Gastrocnemius medialis (tissue), 4 donors: ENCODE data around the gene FAM50A. TPM values are rescaled to one million over a fixed set of nuclear protein-coding genes. Genes with fewer than 3 reads are reported as not detected.
"Not testable (repeated sequence)": the region's sequence is repeated elsewhere in the genome, so short reads cannot be mapped to it uniquely, and the experiment has no call there.

Experiments
- ATAC-seq, 2 donors: fragments of 150-250 bp; one replicate each; pipeline ENCODE4 v1.9.1; 2016
- DNase-seq, 2 donors: peaks; one replicate each; pipeline ENCODE4 v3.0.0-alpha.2; 2019
- H3K27ac ChIP-seq, 4 donors: fragments of 200-600 bp; sonication (generic); 1 replicate in 1 of 4; 2 replicates in 3 of 4; pipeline ENCODE4 v1.5.1; 2016 to 2018; ENCODE audit warnings: mild to moderate bottlenecking in 2 of 4, moderate library complexity in 1 of 4
- H3K27me3 ChIP-seq, 3 donors: fragments of 200-600 bp; sonication (generic) in 2 of 3; 1 replicate in 1 of 3; 2 replicates in 2 of 3; pipeline versions ENCODE4 v1.5.1 to v1.6.0; 2016 to 2019; ENCODE audit warnings: mild to moderate bottlenecking in 1 of 3, moderate library complexity in 1 of 3
- H3K36me3 ChIP-seq, 2 donors: fragments of 200-600 bp; sonication (generic) in 1 of 2; one replicate each; pipeline ENCODE4 v1.5.1; 2017 to 2018
- H3K4me1 ChIP-seq, 2 donors: fragments of 200-600 bp; sonication (generic) in 1 of 2; one replicate each; pipeline ENCODE4 v1.5.1; 2016 to 2017; ENCODE audit warnings: mild to moderate bottlenecking in 2 of 2
- H3K4me3 ChIP-seq, 4 donors: fragments of 200-600 bp; sonication (generic) in 3 of 4; 1 replicate in 1 of 4; 2 replicates in 3 of 4; pipeline ENCODE4 v1.5.1; 2016 to 2019; ENCODE audit warnings: mild to moderate bottlenecking in 2 of 4
- H3K9me3 ChIP-seq, 3 donors: fragments of 200-600 bp; sonication (generic) in 2 of 3; 1 replicate in 1 of 3; 2 replicates in 2 of 3; pipeline ENCODE4 v1.5.1; 2016 to 2019
- POLR2A ChIP-seq, 2 donors: fragments of 450-650 bp; IDR thresholded peaks; one replicate each; pipeline ENCODE4 v1.6.1; 2017; ENCODE audit warnings: antibody characterized with exemption in 2 of 2, mild to moderate bottlenecking in 2 of 2, moderate library complexity in 2 of 2
- in situ Hi-C, 4 donors: fragments of 200-750 bp; cut with MboI; loops; one replicate each; pipeline versions ENCODE4 v1.15.0 to v1.8.0; 2017; ENCODE audit warnings: low sequenced_read_pairs in 4 of 4
- intact Hi-C: fragments of 100-400 bp; cut with DNase I; formaldehyde crosslinking; loops from one replicate; pipeline ENCODE4 v1.15.1; 2023; ENCODE audit warnings: low total_unique reads
- microRNA-seq, 2 donors: library from miRNA; unstranded; fragments of <30 nt; microRNA quantifications; one replicate each; pipeline ENCODE4, GENCODE V29; 2016; ENCODE audit warnings: borderline replicate concordance in 2 of 2
- total RNA-seq, 4 donors: library from RNA; depleted of rRNA; stranded (reverse); fragments of >200 nt; gene quantifications; one replicate each; pipeline versions ENCODE4 v1.1.0 to v1.2.3, GENCODE V29; 2016
- TF ChIP-seq, protein P1 (sequence below), 5 experiments: fragments of 450-650 bp in 3 of 5; fragments of 200-600 bp in 2 of 5; sonication (generic) in 2 of 5; IDR thresholded peaks in 4 of 5; conservative IDR thresholded peaks in 1 of 5; 1 replicate in 4 of 5; 2 replicates in 1 of 5; pipeline ENCODE4 v1.5.1; 2016 to 2019; ENCODE audit warnings: antibody characterized with exemption in 5 of 5, mild to moderate bottlenecking in 3 of 5, moderate library complexity in 3 of 5

The FAM50A gene
- total RNA-seq, 4 donors from 2014 or later = 30.9 to 55.4 (median 45.3) TPM

DNA sequence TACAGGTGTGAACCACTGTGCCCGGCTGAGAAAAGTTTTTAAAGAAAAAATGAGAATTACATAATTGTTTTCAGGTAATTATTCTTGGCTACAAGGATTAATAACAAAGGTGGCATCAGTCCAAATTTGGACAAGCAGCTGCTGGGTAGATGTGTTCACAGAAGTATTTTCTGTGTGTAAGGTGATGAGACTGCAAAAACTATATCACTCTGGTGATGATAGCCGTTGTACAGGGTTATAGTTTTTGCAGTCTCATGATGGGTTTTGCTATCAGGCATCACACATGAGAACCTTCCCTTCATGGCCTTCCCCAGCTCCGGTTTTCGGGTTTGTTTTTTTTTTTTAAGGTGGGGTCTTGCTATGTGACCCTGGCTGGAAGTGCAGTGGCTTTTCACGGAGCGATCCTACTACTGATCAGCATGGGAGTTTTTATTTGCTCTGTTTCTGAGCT lies 51.6 kb downstream of the FAM50A start:
- in situ Hi-C loops (no loop called here), intact Hi-C loops (no loop called here)
- Histone ChIP-seq H3K9me3 (no peaks in the 10 kb centered on the region), H3K4me1 (no peaks in the 10 kb centered on the region), H3K27me3 (no peaks in the 10 kb centered on the region), H3K27ac (no peak overlapping the region), H3K36me3 (no peaks in the 10 kb centered on the region), H3K4me3 (no peak overlapping the region)
- no peak for ATAC-seq
- no peak for TF ChIP-seq POLR2A (IDR thresholded peaks at IDR 0.05)
- TF ChIP-seq, protein P1, sequence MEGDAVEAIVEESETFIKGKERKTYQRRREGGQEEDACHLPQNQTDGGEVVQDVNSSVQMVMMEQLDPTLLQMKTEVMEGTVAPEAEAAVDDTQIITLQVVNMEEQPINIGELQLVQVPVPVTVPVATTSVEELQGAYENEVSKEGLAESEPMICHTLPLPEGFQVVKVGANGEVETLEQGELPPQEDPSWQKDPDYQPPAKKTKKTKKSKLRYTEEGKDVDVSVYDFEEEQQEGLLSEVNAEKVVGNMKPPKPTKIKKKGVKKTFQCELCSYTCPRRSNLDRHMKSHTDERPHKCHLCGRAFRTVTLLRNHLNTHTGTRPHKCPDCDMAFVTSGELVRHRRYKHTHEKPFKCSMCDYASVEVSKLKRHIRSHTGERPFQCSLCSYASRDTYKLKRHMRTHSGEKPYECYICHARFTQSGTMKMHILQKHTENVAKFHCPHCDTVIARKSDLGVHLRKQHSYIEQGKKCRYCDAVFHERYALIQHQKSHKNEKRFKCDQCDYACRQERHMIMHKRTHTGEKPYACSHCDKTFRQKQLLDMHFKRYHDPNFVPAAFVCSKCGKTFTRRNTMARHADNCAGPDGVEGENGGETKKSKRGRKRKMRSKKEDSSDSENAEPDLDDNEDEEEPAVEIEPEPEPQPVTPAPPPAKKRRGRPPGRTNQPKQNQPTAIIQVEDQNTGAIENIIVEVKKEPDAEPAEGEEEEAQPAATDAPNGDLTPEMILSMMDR (IDR thresholded peaks at IDR 0.05 in 4 of 5, conservative IDR thresholded peaks at IDR 0.05 in 1 of 5) = no peak
- no peak for DNase-seq

DNA sequence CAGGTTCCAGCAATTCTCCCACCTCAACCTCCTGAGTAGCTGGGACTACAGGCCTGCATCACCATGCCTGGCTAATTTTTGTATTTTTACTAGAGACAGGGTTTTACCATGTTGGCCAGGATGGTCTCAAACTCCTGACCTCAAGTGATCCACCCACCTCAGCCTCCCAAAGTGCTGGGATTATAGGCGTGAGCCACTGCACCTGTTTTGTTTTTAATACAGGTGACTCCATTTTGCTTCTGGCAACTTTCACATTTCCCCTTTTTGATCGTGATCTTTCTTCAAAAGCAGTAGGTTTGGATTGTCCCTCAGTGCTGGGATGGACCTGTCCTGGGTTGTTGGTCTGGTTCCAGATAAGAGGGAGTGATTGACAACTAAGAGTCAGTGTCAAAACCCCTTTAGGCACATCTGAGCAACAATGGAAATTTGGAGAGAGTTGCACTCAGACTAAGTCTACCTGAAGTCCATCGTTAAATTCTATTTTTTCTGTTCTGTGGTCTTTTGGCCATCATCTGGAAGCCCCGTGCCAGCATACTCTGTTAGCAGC lies 52.7 kb downstream of the FAM50A start:
- DNase-seq, H3K4me1 ChIP-seq, in situ Hi-C loops, intact Hi-C loops, H3K27ac ChIP-seq, H3K27me3 ChIP-seq, H3K36me3 ChIP-seq, H3K4me3 ChIP-seq, ATAC-seq, H3K9me3 ChIP-seq: not testable (repeated sequence)

Small RNA genes lying within 50 kb of the gene (microRNA-seq; reads per million reads assigned to microRNA genes)
- gene MIR6858 = 0 reads per million in 2 donors

Other genes starting within 250 kb of the FAM50A start
- gene OPN1MW2, start 224.4 kb upstream of the FAM50A start, total RNA-seq = not detected
- gene OPN1MW3, start 186.6 kb upstream of the FAM50A start, total RNA-seq = not detected
- not detected for gene TEX28, start 149.0 kb upstream of the FAM50A start, total RNA-seq
- gene TKTL1, start 148.3 kb upstream of the FAM50A start, total RNA-seq = under 1 TPM in 3 of 4 donors, not detected in 1; 0.09 to 0.36 (median 0.10) TPM
- gene FLNA, start 69.5 kb upstream of the FAM50A start, total RNA-seq = 100 to 1,000 TPM in 1 of 4 donors, 10 to 100 TPM in 3; 23.9 to 128 (median 88.9) TPM
- gene EMD, start 64.8 kb upstream of the FAM50A start, total RNA-seq = 10 to 100 TPM; 36.2 to 61.5 (median 53.2) TPM
- 1,000 to 10,000 TPM; 3,899 to 6,066 (median 5,720) TPM for gene RPL10, start 45.8 kb upstream of the FAM50A start, total RNA-seq
- 100 to 1,000 TPM in 3 of 4 donors, 10 to 100 TPM in 1; 88.4 to 148 (median 116) TPM for gene DNASE1L1, start 34.9 kb upstream of the FAM50A start, total RNA-seq
- 10 to 100 TPM; 17.6 to 28.3 (median 20.1) TPM for gene TAFAZZIN, start 32.6 kb upstream of the FAM50A start, total RNA-seq
- gene ATP6AP1, start 15.5 kb upstream of the FAM50A start, total RNA-seq = 10 to 100 TPM; 16.7 to 37.8 (median 26.2) TPM
- 10 to 100 TPM; 19.8 to 54.5 (median 39.0) TPM for gene GDI1, start 7.0 kb upstream of the FAM50A start, total RNA-seq
- gene PLXNA3, start 14.1 kb downstream of the FAM50A start, total RNA-seq = 10 to 100 TPM in 1 of 4 donors, 1 to 10 TPM in 3; 1.2 to 10.7 (median 2.8) TPM
- 10 to 100 TPM; 26.0 to 72.5 (median 29.3) TPM for gene LAGE3, start 35.1 kb downstream of the FAM50A start, total RNA-seq
- gene UBL4A, start 42.5 kb downstream of the FAM50A start, total RNA-seq = 100 to 1,000 TPM in 1 of 4 donors, 10 to 100 TPM in 3; 54.6 to 116 (median 79.8) TPM
- gene SLC10A3, start 46.5 kb downstream of the FAM50A start, total RNA-seq = 10 to 100 TPM; 11.8 to 33.3 (median 21.0) TPM
- gene FAM3A, start 72.1 kb downstream of the FAM50A start, total RNA-seq = 10 to 100 TPM; 28.3 to 44.5 (median 37.8) TPM
- gene G6PD, start 102.7 kb downstream of the FAM50A start, total RNA-seq = 10 to 100 TPM in 1 of 4 donors, 1 to 10 TPM in 3; 1.5 to 23.9 (median 7.6) TPM
- gene IKBKG, start 103.5 kb downstream of the FAM50A start, total RNA-seq = 10 to 100 TPM in 3 of 4 donors, 1 to 10 TPM in 1; 8.8 to 17.5 (median 11.6) TPM
- not detected for gene CTAG1A, start 141.0 kb downstream of the FAM50A start, total RNA-seq
- not detected for gene CTAG1B, start 175.1 kb downstream of the FAM50A start, total RNA-seq
- gene CTAG2, start 209.4 kb downstream of the FAM50A start, total RNA-seq = not detected